Stimulated activated CD8-positive, alpha-beta memory T cell treated with anti-CD3 and anti-CD28 coated beads, Interleukin-15, amount 100 ng/mL, for 1 hour (primary cell): ENCODE results near the gene ATOX1.

Source experiments
- DNase-seq: peaks from one replicate; pipeline ENCODE4 v3.0.0-alpha.2; 2020; ENCODE audit warnings: low read depth

Gene ATOX1

GRCh38 chr5:151697452-151697851, 61.0 kb downstream of the ATOX1 start:
- no peak for DNase-seq

DNA sequence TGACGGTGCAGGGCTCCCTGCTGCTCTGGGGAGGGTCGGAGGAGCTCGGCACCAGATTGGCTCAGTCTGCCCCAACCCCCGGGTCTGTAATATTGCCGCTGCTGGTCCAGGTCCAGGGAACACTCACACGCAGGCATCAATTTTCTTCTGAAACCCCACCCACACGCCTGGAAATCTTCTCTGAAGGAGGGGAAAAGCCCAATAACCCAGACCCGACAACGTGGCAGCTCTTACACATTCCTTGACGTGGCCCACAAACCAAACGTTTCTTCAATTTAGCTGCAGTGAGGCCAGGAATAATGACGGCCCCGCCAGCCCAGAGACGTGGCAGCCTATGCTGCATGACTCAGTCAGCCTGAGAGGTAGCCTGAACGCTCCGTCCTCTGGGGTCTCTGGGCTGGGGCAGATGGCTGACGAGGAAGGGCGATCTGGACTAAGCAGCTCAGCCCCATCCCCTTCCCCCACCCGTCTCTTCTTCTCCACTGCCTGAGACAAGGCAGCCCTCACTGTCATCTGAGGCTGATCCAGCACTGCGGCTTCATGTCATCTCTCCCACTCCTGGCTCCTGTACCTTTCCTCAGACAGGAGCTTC, 61.9 kb downstream of the ATOX1 start:
- DNase-seq: no peak

GRCh38 chr5:151695464-151695863, 63.0 kb downstream of the ATOX1 start:
- DNase-seq: no peak

- DNase-seq: no peak
These were observed 64.4 kb downstream of the ATOX1 start for GRCh38 chr5:151694035-151694485.
